GM12878 (cell line): ENCODE results near the gene PGAP3. TPM values are rescaled to one million over a fixed set of nuclear protein-coding genes. Genes with fewer than 3 reads are reported as not detected.
"Not testable (repeated sequence)": the region's sequence is repeated elsewhere in the genome, so short reads cannot be mapped to it uniquely, and the experiment has no call there.

Experiments used
- ATAC-seq: fragments of 200-7000 bp; cut with Tn5 transposase; 3 replicates; pipeline ENCODE4 v1.9.1; 2020; ENCODE audit warnings: mild to moderate bottlenecking, moderate library complexity
- BruUV-seq: library from RNA; stranded (reverse); fragments of 400-500 nt; replicated peaks from 2 replicates; lab custom pipeline; 2021; lab: Mats Ljungman, UMichigan
- CTCF ChIA-PET: fragments of 300-600 bp; sonication (Branson Sonifier 250); formaldehyde crosslinking; extraction: SDS; loops from one replicate; lab custom pipeline; 2021; ENCODE audit warnings: inconsistent platforms; lab: Yijun Ruan, JAX
- POLR2A ChIA-PET: fragments of 350-600 bp; formaldehyde crosslinking; extraction: SDS; loops from one replicate; lab custom pipeline; 2021; ENCODE audit warnings: inconsistent platforms; lab: Charles Lee
- RAD21 ChIA-PET: fragments of 300-600 bp; sonication (Branson Sonifier 250); formaldehyde crosslinking; loops from one replicate; lab custom pipeline; 2023; ENCODE audit warnings: antibody characterized with exemption; ENCODE audit not compliant: unreplicated experiment; lab: Charles Lee
- SMC1A ChIA-PET: fragments of 300-600 bp; sonication (Branson Sonifier 250); formaldehyde crosslinking; loops from one replicate; lab custom pipeline; 2023; ENCODE audit not compliant: unreplicated experiment, uncharacterized antibody; lab: Charles Lee
- DNase-seq: peaks from one replicate; pipeline ENCODE4 v3.0.0-alpha.2; 2011; ENCODE audit warnings: low read depth, low spot score
- FAIRE-seq: peaks from 3 replicates; lab custom pipeline; 2011; peaks lifted over from hg19 to GRCh38; lab: Jason Lieb, UNC
- H2AFZ ChIP-seq: 2 replicates; pipeline ENCODE4 v1.6.0; 2011; ENCODE audit warnings: low read depth, low read length, control low read depth; ENCODE audit not compliant: control insufficient read depth
- H3K27ac ChIP-seq: 2 replicates; pipeline ENCODE4 v1.5.1; 2011; ENCODE audit warnings: control low read depth; ENCODE audit not compliant: control insufficient read depth, insufficient read depth
- H3K27me3 ChIP-seq, 2 experiments: replicated peaks in 1 of 2; 2 replicates each; pipeline versions ENCODE4 v1.6.0 to v1.6.1; 2011; ENCODE audit warnings: low read length in 1 of 2; ENCODE audit not compliant: control insufficient read depth in 2 of 2, insufficient read depth in 2 of 2
- H3K36me3 ChIP-seq, 2 experiments: 2 replicates each; pipeline ENCODE4 v1.5.1; 2011; ENCODE audit warnings: low read length in 1 of 2; ENCODE audit not compliant: control insufficient read depth in 2 of 2, insufficient read depth in 2 of 2
- H3K4me1 ChIP-seq: 2 replicates; pipeline ENCODE4 v1.6.1; 2011; ENCODE audit warnings: mild to moderate bottlenecking, low read length, moderate library complexity, mixed read lengths; ENCODE audit not compliant: control insufficient read depth, insufficient read depth
- H3K4me2 ChIP-seq: 2 replicates; pipeline ENCODE4 v1.6.0; 2011; ENCODE audit warnings: control low read depth; ENCODE audit not compliant: control insufficient read depth, insufficient read depth
- H3K4me3 ChIP-seq: fragments of 200-600 bp; sonication (generic); 2 replicates; pipeline ENCODE4 v1.5.1; 2016
- H3K79me2 ChIP-seq: 2 replicates; pipeline ENCODE4 v1.6.0; 2011; ENCODE audit warnings: low read length; ENCODE audit not compliant: control insufficient read depth, insufficient read depth
- H3K9ac ChIP-seq: 2 replicates; pipeline ENCODE4 v1.8.0; 2011; ENCODE audit warnings: low read length, control low read depth, mixed read lengths; ENCODE audit not compliant: control insufficient read depth, insufficient read depth
- H3K9me3 ChIP-seq: replicated peaks from 3 replicates; pipeline ENCODE4 v1.5.1; 2011; ENCODE audit warnings: mild to moderate bottlenecking, low read length; ENCODE audit not compliant: control insufficient read depth, insufficient read depth
- H4K20me1 ChIP-seq: 2 replicates; pipeline ENCODE4 v1.6.0; 2011; ENCODE audit not compliant: control insufficient read depth, insufficient read depth
- NBN ChIP-seq: fragments of 450-650 bp; IDR thresholded peaks from 2 replicates; pipeline ENCODE4 v1.6.1; 2016
- RB1 ChIP-seq: fragments of 450-650 bp; formaldehyde crosslinking; IDR thresholded peaks from 2 replicates; pipeline ENCODE4 v1.6.1; 2017; ENCODE audit warnings: mild to moderate bottlenecking, borderline replicate concordance
- TARDBP ChIP-seq: IDR thresholded peaks from 2 replicates; pipeline ENCODE4 v1.6.1; 2016; ENCODE audit warnings: borderline replicate concordance
- YBX1 ChIP-seq: fragments of 450-650 bp; IDR thresholded peaks from 2 replicates; pipeline ENCODE4 v1.6.1; 2016; ENCODE audit warnings: antibody characterized with exemption
- WGBS: methylation state at CpG from one replicate; pipeline ENCODE4 v1.1.6; 2016; ENCODE audit warnings: low lambda C conversion rate; ENCODE audit not compliant: insufficient replicate concordance, insufficient coverage; ENCODE audit errors: missing lambda C conversion rate; 5-methylcytosine and 5-hydroxymethylcytosine counted together
- in situ Hi-C: fragments of 300-500 bp; cut with MboI; formaldehyde crosslinking; loops from 9 replicates; pipeline ENCODE4 v1.14.3; 2018; ENCODE audit warnings: mixed read lengths
- intact Hi-C: fragments of 100-400 bp; cut with micrococcal nuclease; formaldehyde crosslinking; loops from one replicate; pipeline ENCODE4 v1.14.2; 2022; ENCODE audit not compliant: unreplicated experiment
- polyA plus RNA-seq, 11 experiments: library from polyadenylated mRNA; depleted of rRNA in 4 of 11; unstranded in 6 of 11; stranded (reverse) in 5 of 11; fragments of >200 nt; fragmentation: Nextera tagmentation in 4 of 11; fragmentation: Illumina TruSeq in 1 of 11; extraction: Ambion mirVana in 4 of 11; extraction: Trizol in 1 of 11; gene quantifications; 1 replicate in 1 of 11; 2 replicates in 10 of 11; pipeline versions ENCODE4 v1.2.1 to v1.2.3, GENCODE V29; 2011 to 2016; ENCODE audit warnings: inconsistent platforms in 2 of 11, missing spikeins in 2 of 11, low read depth in 1 of 11
- total RNA-seq, 4 experiments: library from RNA; depleted of rRNA in 3 of 4; stranded (reverse); fragments of >200 nt in 3 of 4; fragmentation: Illumina TruSeq in 1 of 4; extraction: Trizol in 1 of 4; gene quantifications; 2 replicates each; pipeline versions ENCODE4 v1.2.1 to v1.2.3, GENCODE V29; 2013 to 2021
- TF ChIP-seq, protein P1 (sequence below): IDR thresholded peaks from 2 replicates; pipeline ENCODE4 v1.6.1; 2011; ENCODE audit warnings: low read depth, mild to moderate bottlenecking, low read length, moderate library complexity, borderline replicate concordance; ENCODE audit errors: extremely low read depth
- TF ChIP-seq, protein P2 (sequence below): fragments of 450-650 bp; IDR thresholded peaks from 2 replicates; pipeline ENCODE4 v1.6.1; 2018; ENCODE audit warnings: borderline replicate concordance, mild to moderate bottlenecking; ENCODE audit not compliant: partially characterized antibody
- TF ChIP-seq, protein P3 (sequence below): fragments of 450-650 bp; formaldehyde crosslinking; IDR thresholded peaks from 2 replicates; pipeline ENCODE4 v1.4.0; 2020; ENCODE audit warnings: mild to moderate bottlenecking, moderate library complexity
- TF ChIP-seq, protein P4 (sequence below): fragments of 450-650 bp; IDR thresholded peaks from 2 replicates; pipeline ENCODE4 v1.6.1; 2017; ENCODE audit warnings: low read depth, mild to moderate bottlenecking, moderate library complexity

Gene PGAP3
- total and polyA plus RNA-seq, 10 of the 15 experiments (the other 5 are each of a cell fraction or from before 2014, with no cell fraction given), result 0.21 to 10.0 (median 5.3) TPM

DNA sequence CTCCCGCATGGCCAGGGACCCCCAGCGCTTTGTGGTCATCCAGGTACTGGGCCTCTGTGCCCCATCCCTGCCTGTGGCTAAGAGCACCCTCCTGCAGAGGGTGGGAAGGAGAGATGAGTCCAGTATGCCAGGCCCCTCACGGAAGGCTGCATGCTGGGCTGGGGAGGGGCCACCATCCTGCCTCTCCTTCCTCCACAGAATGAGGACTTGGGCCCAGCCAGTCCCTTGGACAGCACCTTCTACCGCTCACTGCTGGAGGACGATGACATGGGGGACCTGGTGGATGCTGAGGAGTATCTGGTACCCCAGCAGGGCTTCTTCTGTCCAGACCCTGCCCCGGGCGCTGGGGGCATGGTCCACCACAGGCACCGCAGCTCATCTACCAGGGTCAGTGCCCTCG, 38.8 kb upstream of the PGAP3 start:
- intact Hi-C loops (no loop called here), in situ Hi-C loops (no loop called here)
- H3K9ac ChIP-seq, result no peak overlapping the region
- no peak overlapping the region for H3K27ac ChIP-seq
- BruUV-seq, result no TSS peak
- no peak overlapping the region for H2AFZ ChIP-seq
- peaks cover 7% of the 10 kb centered on the region for H3K79me2 ChIP-seq
- 97% methylated on average over 9 of the region's 9 CpGs for WGBS
- DNase-seq (no peak), ATAC-seq (no peak), FAIRE-seq (no peak)
- 0 out of 4 replicates have a peak, but pooled peaks cover 0 to 3% of the 10 kb centered on the region in 2 experiments for H3K36me3 ChIP-seq
- CTCF ChIA-PET, result no interaction called here
- no peak overlapping the region for H3K4me2 ChIP-seq
- no peaks in the 10 kb centered on the region for H4K20me1 ChIP-seq
- POLR2A ChIA-PET, result no interaction called here
- no peaks in the 10 kb centered on the region for H3K27me3 ChIP-seq
- SMC1A ChIA-PET, result no interaction called here
- RAD21 ChIA-PET, result no interaction called here
- H3K4me1 ChIP-seq, result peaks cover 3% of the 10 kb centered on the region; the same call in 1 of the 2 replicates
- no peak overlapping the region for H3K4me3 ChIP-seq
- TF ChIP-seq, protein P1, sequence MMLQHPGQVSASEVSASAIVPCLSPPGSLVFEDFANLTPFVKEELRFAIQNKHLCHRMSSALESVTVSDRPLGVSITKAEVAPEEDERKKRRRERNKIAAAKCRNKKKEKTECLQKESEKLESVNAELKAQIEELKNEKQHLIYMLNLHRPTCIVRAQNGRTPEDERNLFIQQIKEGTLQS, result no peak
- TF ChIP-seq NBN, result no peak
- TF ChIP-seq TARDBP, result no peak
- TF ChIP-seq, protein P2, sequence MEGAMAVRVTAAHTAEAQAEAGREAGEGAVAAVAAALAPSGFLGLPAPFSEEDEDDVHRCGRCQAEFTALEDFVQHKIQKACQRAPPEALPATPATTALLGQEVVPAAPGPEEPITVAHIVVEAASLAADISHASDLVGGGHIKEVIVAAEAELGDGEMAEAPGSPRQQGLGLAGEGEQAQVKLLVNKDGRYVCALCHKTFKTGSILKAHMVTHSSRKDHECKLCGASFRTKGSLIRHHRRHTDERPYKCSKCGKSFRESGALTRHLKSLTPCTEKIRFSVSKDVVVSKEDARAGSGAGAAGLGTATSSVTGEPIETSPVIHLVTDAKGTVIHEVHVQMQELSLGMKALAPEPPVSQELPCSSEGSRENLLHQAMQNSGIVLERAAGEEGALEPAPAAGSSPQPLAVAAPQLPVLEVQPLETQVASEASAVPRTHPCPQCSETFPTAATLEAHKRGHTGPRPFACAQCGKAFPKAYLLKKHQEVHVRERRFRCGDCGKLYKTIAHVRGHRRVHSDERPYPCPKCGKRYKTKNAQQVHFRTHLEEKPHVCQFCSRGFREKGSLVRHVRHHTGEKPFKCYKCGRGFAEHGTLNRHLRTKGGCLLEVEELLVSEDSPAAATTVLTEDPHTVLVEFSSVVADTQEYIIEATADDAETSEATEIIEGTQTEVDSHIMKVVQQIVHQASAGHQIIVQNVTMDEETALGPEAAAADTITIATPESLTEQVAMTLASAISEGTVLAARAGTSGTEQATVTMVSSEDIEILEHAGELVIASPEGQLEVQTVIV, result no peak
- TF ChIP-seq RB1, result no peak
- no peak for TF ChIP-seq YBX1
- TF ChIP-seq, protein P3, sequence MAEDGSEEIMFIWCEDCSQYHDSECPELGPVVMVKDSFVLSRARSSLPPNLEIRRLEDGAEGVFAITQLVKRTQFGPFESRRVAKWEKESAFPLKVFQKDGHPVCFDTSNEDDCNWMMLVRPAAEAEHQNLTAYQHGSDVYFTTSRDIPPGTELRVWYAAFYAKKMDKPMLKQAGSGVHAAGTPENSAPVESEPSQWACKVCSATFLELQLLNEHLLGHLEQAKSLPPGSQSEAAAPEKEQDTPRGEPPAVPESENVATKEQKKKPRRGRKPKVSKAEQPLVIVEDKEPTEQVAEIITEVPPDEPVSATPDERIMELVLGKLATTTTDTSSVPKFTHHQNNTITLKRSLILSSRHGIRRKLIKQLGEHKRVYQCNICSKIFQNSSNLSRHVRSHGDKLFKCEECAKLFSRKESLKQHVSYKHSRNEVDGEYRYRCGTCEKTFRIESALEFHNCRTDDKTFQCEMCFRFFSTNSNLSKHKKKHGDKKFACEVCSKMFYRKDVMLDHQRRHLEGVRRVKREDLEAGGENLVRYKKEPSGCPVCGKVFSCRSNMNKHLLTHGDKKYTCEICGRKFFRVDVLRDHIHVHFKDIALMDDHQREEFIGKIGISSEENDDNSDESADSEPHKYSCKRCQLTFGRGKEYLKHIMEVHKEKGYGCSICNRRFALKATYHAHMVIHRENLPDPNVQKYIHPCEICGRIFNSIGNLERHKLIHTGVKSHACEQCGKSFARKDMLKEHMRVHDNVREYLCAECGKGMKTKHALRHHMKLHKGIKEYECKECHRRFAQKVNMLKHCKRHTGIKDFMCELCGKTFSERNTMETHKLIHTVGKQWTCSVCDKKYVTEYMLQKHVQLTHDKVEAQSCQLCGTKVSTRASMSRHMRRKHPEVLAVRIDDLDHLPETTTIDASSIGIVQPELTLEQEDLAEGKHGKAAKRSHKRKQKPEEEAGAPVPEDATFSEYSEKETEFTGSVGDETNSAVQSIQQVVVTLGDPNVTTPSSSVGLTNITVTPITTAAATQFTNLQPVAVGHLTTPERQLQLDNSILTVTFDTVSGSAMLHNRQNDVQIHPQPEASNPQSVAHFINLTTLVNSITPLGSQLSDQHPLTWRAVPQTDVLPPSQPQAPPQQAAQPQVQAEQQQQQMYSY (CRISPR knock-in tag), result no peak
- TF ChIP-seq, protein P4, sequence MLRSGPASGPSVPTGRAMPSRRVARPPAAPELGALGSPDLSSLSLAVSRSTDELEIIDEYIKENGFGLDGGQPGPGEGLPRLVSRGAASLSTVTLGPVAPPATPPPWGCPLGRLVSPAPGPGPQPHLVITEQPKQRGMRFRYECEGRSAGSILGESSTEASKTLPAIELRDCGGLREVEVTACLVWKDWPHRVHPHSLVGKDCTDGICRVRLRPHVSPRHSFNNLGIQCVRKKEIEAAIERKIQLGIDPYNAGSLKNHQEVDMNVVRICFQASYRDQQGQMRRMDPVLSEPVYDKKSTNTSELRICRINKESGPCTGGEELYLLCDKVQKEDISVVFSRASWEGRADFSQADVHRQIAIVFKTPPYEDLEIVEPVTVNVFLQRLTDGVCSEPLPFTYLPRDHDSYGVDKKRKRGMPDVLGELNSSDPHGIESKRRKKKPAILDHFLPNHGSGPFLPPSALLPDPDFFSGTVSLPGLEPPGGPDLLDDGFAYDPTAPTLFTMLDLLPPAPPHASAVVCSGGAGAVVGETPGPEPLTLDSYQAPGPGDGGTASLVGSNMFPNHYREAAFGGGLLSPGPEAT, result no peak
- H3K9me3 ChIP-seq, result no peaks in the 10 kb centered on the region

DNA sequence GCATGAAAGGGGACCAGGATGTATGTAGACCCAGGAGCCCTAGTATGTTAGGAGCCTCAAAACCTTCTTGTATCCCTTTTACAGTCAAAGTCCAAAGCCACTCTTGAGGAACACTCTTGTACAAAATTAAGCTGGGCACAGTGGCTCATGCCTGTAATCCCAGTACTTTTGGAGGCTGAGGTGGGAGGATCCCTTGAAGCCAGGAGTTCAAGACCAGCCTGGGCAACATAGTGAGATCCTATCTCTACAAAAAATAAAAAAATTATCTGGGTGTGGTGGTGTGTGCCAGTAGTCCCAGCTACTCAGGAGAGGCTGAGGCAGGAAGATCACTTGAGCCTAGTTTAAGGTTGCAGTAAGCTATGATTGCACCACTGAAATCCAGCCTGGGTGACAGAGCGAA, 38.1 kb upstream of the PGAP3 start:
- POLR2A ChIA-PET, H3K27me3 ChIP-seq, H3K36me3 ChIP-seq, H3K4me2 ChIP-seq, H4K20me1 ChIP-seq, H3K27ac ChIP-seq, H3K9ac ChIP-seq, BruUV-seq, DNase-seq, ATAC-seq, H3K4me3 ChIP-seq, H2AFZ ChIP-seq, SMC1A ChIA-PET, FAIRE-seq, H3K9me3 ChIP-seq, in situ Hi-C loops, H3K79me2 ChIP-seq, intact Hi-C loops, H3K4me1 ChIP-seq, RAD21 ChIA-PET: not testable (repeated sequence)
- WGBS, result 89% methylated on average over 1 of the region's 1 CpG
- CTCF ChIA-PET, result interaction anchor here (1.0 to 2.7 kb wide), 2 partner anchors 11 to 104 kb away, joined by 3 to 9 read pairs; no protein-coding TSS in a partner anchor
